Sigmoid colon (tissue), 4 donors: ENCODE data around the gene MEGF6.

ENCODE experiments used
- EP300 ChIP-seq, 4 donors: sonication (generic); formaldehyde crosslinking; IDR thresholded peaks; one replicate each; pipeline ENCODE4 v1.6.1; 2017; ENCODE audit warnings: antibody characterized with exemption in 4 of 4
- POLR2AphosphoS5 ChIP-seq, 4 donors: sonication (generic); formaldehyde crosslinking; IDR thresholded peaks; one replicate each; pipeline ENCODE4 v1.6.1; 2017; ENCODE audit warnings: antibody characterized with exemption in 4 of 4
- TF ChIP-seq, protein P1 (sequence below), 4 experiments: fragments of 450-650 bp in 3 of 4; fragments of 200-600 bp in 1 of 4; IDR thresholded peaks; one replicate each; pipeline ENCODE4 v1.5.1; 2016 to 2019; ENCODE audit warnings: antibody characterized with exemption in 4 of 4, mild to moderate bottlenecking in 3 of 4, moderate library complexity in 2 of 4

GRCh38 chr1:3515774-3516480, 95.4 kb downstream of the MEGF6 start:
- TF ChIP-seq, protein P1, sequence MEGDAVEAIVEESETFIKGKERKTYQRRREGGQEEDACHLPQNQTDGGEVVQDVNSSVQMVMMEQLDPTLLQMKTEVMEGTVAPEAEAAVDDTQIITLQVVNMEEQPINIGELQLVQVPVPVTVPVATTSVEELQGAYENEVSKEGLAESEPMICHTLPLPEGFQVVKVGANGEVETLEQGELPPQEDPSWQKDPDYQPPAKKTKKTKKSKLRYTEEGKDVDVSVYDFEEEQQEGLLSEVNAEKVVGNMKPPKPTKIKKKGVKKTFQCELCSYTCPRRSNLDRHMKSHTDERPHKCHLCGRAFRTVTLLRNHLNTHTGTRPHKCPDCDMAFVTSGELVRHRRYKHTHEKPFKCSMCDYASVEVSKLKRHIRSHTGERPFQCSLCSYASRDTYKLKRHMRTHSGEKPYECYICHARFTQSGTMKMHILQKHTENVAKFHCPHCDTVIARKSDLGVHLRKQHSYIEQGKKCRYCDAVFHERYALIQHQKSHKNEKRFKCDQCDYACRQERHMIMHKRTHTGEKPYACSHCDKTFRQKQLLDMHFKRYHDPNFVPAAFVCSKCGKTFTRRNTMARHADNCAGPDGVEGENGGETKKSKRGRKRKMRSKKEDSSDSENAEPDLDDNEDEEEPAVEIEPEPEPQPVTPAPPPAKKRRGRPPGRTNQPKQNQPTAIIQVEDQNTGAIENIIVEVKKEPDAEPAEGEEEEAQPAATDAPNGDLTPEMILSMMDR (IDR thresholded peaks at IDR 0.05) = no peak
- TF ChIP-seq POLR2AphosphoS5 (IDR thresholded peaks at IDR 0.05) = peak in 1 of 4 donors; percentile 34
- no peak for TF ChIP-seq EP300 (IDR thresholded peaks at IDR 0.05)
